HepG2 (cell line): ENCODE results near the gene FOXS1. TPM values are rescaled to one million over a fixed set of nuclear protein-coding genes. Genes with fewer than 3 reads are reported as not detected.

Source experiments
- FOXC1 ChIP-seq: sonication (generic); formaldehyde crosslinking; IDR thresholded peaks from 2 replicates; pipeline ENCODE4 v1.8.0; 2022; ENCODE audit warnings: mild to moderate bottlenecking, missing genetic modification reagents, borderline replicate concordance
- PLSCR1 ChIP-seq: sonication (generic); formaldehyde crosslinking; IDR thresholded peaks from 2 replicates; pipeline ENCODE4 v1.5.0; 2020; ENCODE audit warnings: missing genetic modification reagents, mild to moderate bottlenecking, borderline replicate concordance
- PRMT3 ChIP-seq: sonication (generic); formaldehyde crosslinking; IDR thresholded peaks from 2 replicates; pipeline ENCODE4 v1.8.1; 2022; ENCODE audit warnings: low read depth, mild to moderate bottlenecking, moderate library complexity, missing genetic modification reagents, borderline replicate concordance
- polyA plus RNA-seq, 8 experiments: library from polyadenylated mRNA; depleted of rRNA in 3 of 8; stranded (reverse) in 7 of 8; unstranded in 1 of 8; fragments of >200 nt; fragmentation: Illumina TruSeq in 4 of 8; extraction: Trizol in 4 of 8; gene quantifications; 2 replicates each; pipeline versions ENCODE4 v1.2.1 to v1.2.3, GENCODE V29; 2011 to 2016; ENCODE audit warnings: low read depth in 4 of 8, missing spikeins in 1 of 8, mixed read lengths in 1 of 8; ENCODE audit not compliant: insufficient read depth in 1 of 8
- total RNA-seq, 5 experiments: library from RNA; depleted of rRNA; stranded (reverse); fragments of >200 nt; fragmentation: Illumina TruSeq; extraction: Trizol; gene quantifications; 2 replicates each; pipeline ENCODE4 v1.2.3, GENCODE V29; 2016; ENCODE audit warnings: low read depth in 1 of 5
- TF ChIP-seq, protein P1 (sequence below): sonication (generic); formaldehyde crosslinking; IDR thresholded peaks from 2 replicates; pipeline ENCODE4 v1.4.0; 2020; ENCODE audit warnings: mild to moderate bottlenecking, missing genetic modification reagents
- TF ChIP-seq, protein P2 (sequence below): fragments of 450-650 bp; IDR thresholded peaks from 2 replicates; pipeline ENCODE4 v1.6.1; 2016
- TF ChIP-seq, protein P3 (sequence below): sonication (generic); formaldehyde crosslinking; IDR thresholded peaks from 2 replicates; pipeline ENCODE4 v1.5.1; 2020; ENCODE audit warnings: mild to moderate bottlenecking, moderate library complexity, missing genetic modification reagents
- TF ChIP-seq, protein P4 (sequence below): sonication (generic); formaldehyde crosslinking; conservative IDR thresholded peaks from 2 replicates; pipeline ENCODE4 v1.4.0; 2020; ENCODE audit warnings: mild to moderate bottlenecking, missing genetic modification reagents, moderate library complexity
- TF ChIP-seq, protein P5 (sequence below): sonication (generic); formaldehyde crosslinking; IDR thresholded peaks from 2 replicates; pipeline ENCODE4 v1.5.0; 2020; ENCODE audit warnings: missing genetic modification reagents, mild to moderate bottlenecking, borderline replicate concordance

Gene FOXS1
- total and polyA plus RNA-seq, 2 of the 13 experiments (the other 11 are each of a cell fraction or from before 2014, with no cell fraction given), result not detected

DNA sequence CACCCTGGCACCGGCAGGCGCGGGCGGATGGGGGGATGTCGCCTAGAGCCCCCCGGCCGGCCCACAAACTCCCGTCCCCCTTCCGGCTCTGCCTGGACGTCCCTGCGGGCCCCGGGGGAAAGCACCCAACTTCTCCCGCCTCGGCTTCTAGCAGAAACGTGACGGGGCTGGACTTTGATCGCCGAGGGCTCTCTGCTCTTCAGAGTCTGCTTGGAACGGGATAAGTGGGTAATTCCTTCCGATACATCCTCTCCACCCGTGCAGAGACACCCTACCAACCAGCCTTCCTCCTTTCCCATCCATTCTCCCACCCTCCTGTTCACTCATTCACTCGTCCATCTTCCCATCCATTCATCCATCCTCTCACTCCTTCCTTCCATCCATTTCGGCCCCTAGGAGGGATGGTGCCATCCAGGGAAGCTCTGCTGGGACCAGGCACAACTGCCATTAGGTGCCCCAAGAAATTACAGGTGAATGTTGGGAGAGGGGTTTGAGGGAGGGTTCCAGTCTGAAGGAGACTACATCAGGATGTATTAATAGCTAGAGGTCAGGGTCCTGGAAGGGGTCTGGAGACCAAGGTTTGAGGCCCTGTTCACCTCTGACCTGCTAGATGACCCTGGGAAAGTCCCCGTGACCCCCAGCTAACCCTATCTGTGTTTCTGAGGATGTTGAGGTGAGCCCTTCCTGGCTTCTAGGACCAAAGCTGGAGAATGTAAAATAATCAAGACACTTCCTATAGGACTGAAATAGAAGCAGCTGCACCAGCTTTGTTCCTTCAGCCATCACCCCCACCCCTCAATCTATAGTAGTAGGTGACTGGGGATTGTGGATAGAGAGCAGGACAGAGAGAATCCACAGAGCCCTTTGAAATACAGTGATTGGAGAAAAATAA lies 25.6 kb upstream of the FOXS1 start (continued):
- peak; percentile 31; the same call in 1 of the 2 replicates for TF ChIP-seq FOXC1 (CRISPR knock-in tag)
- TF ChIP-seq, protein P1, sequence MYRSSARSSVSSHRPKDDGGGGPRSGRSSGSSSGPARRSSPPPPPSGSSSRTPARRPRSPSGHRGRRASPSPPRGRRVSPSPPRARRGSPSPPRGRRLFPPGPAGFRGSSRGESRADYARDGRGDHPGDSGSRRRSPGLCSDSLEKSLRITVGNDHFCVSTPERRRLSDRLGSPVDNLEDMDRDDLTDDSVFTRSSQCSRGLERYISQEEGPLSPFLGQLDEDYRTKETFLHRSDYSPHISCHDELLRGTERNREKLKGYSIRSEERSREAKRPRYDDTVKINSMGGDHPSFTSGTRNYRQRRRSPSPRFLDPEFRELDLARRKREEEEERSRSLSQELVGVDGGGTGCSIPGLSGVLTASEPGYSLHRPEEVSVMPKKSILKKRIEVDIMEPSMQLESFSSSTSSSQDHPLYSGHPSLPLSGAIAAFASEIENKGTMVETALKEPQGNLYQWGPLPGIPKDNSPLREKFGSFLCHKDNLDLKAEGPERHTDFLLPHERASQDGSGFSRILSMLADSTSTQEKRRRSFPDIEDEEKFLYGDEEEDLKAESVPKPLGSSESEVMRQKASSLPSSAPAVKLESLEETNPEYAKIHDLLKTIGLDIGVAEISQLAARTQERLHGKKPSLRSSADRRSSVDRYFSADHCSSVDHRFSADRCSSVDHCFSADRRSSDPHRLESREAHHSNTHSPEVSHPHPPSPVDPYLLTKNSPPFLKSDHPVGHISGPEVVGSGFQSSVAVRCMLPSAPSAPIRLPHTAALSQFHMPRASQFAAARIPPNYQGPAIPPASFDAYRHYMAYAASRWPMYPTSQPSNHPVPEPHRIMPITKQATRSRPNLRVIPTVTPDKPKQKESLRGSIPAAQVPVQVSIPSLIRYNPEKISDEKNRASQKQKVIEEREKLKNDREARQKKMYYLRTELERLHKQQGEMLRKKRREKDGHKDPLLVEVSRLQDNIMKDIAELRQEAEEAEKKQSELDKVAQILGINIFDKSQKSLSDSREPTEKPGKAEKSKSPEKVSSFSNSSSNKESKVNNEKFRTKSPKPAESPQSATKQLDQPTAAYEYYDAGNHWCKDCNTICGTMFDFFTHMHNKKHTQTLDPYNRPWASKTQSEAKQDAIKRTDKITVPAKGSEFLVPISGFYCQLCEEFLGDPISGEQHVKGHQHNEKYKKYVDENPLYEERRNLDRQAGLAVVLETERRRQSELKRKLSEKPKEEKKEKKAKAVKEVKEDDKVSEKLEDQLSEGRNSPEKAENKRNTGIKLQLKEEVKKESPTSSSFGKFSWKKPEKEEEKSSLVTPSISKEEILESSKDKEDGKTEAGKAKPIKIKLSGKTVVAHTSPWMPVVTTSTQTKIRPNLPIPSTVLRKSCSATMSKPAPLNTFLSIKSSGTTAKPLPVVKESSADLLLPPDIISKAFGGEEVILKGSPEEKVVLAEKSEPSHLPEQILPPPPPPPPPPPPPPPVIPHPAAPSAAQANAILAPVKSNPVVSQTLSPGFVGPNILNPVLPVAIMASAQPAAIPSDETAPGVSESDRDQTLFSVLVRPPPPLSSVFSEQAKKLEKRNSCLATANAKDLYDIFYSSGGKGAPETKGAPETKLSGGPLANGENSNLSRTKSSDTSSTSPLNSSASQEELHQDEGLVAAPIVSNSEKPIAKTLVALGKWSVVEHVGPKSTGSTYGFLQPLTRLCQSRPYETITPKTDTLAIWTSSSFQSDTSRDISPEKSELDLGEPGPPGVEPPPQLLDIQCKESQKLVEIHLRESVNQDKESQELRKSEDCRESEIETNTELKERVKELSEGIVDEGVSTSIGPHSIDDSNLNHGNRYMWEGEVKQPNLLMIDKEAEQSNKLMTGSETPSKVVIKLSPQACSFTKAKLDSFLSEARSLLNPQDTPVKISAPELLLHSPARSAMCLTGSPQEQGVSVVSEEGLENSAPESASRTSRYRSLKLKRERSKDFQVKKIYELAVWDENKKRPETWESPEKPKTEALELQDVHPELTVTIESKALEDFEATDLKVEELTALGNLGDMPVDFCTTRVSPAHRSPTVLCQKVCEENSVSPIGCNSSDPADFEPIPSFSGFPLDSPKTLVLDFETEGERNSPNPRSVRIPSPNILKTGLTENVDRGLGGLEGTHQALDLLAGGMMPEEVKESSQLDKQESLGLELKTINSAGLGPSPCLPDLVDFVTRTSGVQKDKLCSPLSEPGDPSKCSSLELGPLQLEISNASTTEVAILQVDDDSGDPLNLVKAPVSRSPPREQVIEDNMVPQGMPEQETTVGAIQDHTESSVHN (CRISPR knock-in tag), result 0 out of 2 replicates have a peak, but pooled peaks have one; percentile 26
- TF ChIP-seq, protein P2, sequence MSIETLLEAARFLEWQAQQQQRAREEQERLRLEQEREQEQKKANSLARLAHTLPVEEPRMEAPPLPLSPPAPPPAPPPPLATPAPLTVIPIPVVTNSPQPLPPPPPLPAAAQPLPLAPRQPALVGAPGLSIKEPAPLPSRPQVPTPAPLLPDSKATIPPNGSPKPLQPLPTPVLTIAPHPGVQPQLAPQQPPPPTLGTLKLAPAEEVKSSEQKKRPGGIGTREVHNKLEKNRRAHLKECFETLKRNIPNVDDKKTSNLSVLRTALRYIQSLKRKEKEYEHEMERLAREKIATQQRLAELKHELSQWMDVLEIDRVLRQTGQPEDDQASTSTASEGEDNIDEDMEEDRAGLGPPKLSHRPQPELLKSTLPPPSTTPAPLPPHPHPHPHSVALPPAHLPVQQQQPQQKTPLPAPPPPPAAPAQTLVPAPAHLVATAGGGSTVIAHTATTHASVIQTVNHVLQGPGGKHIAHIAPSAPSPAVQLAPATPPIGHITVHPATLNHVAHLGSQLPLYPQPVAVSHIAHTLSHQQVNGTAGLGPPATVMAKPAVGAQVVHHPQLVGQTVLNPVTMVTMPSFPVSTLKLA, result no peak
- TF ChIP-seq, protein P3, sequence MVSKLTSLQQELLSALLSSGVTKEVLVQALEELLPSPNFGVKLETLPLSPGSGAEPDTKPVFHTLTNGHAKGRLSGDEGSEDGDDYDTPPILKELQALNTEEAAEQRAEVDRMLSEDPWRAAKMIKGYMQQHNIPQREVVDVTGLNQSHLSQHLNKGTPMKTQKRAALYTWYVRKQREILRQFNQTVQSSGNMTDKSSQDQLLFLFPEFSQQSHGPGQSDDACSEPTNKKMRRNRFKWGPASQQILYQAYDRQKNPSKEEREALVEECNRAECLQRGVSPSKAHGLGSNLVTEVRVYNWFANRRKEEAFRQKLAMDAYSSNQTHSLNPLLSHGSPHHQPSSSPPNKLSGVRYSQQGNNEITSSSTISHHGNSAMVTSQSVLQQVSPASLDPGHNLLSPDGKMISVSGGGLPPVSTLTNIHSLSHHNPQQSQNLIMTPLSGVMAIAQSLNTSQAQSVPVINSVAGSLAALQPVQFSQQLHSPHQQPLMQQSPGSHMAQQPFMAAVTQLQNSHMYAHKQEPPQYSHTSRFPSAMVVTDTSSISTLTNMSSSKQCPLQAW (CRISPR knock-in tag), result no peak
- TF ChIP-seq, protein P4, sequence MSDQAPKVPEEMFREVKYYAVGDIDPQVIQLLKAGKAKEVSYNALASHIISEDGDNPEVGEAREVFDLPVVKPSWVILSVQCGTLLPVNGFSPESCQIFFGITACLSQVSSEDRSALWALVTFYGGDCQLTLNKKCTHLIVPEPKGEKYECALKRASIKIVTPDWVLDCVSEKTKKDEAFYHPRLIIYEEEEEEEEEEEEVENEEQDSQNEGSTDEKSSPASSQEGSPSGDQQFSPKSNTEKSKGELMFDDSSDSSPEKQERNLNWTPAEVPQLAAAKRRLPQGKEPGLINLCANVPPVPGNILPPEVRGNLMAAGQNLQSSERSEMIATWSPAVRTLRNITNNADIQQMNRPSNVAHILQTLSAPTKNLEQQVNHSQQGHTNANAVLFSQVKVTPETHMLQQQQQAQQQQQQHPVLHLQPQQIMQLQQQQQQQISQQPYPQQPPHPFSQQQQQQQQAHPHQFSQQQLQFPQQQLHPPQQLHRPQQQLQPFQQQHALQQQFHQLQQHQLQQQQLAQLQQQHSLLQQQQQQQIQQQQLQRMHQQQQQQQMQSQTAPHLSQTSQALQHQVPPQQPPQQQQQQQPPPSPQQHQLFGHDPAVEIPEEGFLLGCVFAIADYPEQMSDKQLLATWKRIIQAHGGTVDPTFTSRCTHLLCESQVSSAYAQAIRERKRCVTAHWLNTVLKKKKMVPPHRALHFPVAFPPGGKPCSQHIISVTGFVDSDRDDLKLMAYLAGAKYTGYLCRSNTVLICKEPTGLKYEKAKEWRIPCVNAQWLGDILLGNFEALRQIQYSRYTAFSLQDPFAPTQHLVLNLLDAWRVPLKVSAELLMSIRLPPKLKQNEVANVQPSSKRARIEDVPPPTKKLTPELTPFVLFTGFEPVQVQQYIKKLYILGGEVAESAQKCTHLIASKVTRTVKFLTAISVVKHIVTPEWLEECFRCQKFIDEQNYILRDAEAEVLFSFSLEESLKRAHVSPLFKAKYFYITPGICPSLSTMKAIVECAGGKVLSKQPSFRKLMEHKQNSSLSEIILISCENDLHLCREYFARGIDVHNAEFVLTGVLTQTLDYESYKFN (CRISPR knock-in tag), result peak; percentile 47; the same call in 1 of the 2 replicates
- no peak for TF ChIP-seq PLSCR1 (CRISPR knock-in tag)
- no peak for TF ChIP-seq PRMT3 (CRISPR knock-in tag)
- TF ChIP-seq, protein P5, sequence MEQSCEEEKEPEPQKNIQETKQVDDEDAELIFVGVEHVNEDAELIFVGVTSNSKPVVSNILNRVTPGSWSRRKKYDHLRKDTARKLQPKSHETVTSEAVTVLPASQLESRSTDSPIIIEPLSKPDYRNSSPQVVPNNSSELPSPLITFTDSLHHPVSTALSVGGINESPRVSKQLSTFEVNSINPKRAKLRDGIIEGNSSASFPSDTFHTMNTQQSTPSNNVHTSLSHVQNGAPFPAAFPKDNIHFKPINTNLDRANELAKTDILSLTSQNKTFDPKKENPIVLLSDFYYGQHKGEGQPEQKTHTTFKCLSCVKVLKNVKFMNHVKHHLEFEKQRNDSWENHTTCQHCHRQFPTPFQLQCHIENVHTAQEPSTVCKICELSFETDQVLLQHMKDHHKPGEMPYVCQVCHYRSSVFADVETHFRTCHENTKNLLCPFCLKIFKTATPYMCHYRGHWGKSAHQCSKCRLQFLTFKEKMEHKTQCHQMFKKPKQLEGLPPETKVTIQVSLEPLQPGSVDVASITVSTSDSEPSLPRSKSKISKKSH, result no peak
